ENCODE results near the gene PSMB5. TPM values are rescaled to one million over a fixed set of nuclear protein-coding genes. Genes with fewer than 3 reads are reported as not detected.
A peak's percentile ranks its signal among the peaks of the same experiment; 100 is the strongest.
"Not testable (repeated sequence)": the region's sequence is repeated elsewhere in the genome, so short reads cannot be mapped to it uniquely, and the experiment has no call there.

PSMB5 gene
- total and polyA plus RNA-seq, 4 experiments from 2014 or later, result 31.4 to 56.6 (median 43.3) TPM

GRCh38 chr14:23015618-23016017 is 19.1 kb downstream of the PSMB5 start:
- H3K4me3 Mint-ChIP-seq, result no peak overlapping the region
- POLR2A ChIA-PET (ENCODE audit: partially characterized antibody), result interaction anchor here (2.3 kb wide), 1 partner anchor 10 kb away, joined by 5 read pairs; no protein-coding TSS in a partner anchor
- peak overlapping the region in 1 of 7 donors; percentile 25 for H3K27ac Mint-ChIP-seq

GRCh38 chr14:23013749-23014054 is 21.0 kb downstream of the PSMB5 start:
- H3K27me3 Mint-ChIP-seq; intact Hi-C loops (cut with micrococcal nuclease); H3K27ac ChIP-seq (ENCODE audit: low read depth, low read length); H3K9me3 ChIP-seq (ENCODE audit: control insufficient read depth in 1 of 2, low read length in 2 of 2); H3K36me3 Mint-ChIP-seq; H3K27me3 ChIP-seq (ENCODE audit: insufficient read depth, low read length); DNase-seq; H3K9me3 Mint-ChIP-seq; H3K4me3 Mint-ChIP-seq; H3K36me3 ChIP-seq (ENCODE audit: insufficient read depth, low read length); H3K27ac Mint-ChIP-seq; H3K4me3 ChIP-seq (ENCODE audit: low read length in 2 of 2): not testable (repeated sequence)
- ChIA-PET CTCF (ENCODE audit: partially characterized antibody) (interaction anchor here (0.9 to 3.4 kb wide), 3 partner anchors 19 to 55 kb away, joined by 4 to 9 read pairs (median 7); partner anchors contain the start of gene CDH24), POLR2A (ENCODE audit: partially characterized antibody) (interaction anchor here (2.2 kb wide), 1 partner anchor 57 kb away, joined by 5 read pairs; the partner anchor contains the start of gene HAUS4)
- H3K4me1 ChIP-seq (ENCODE audit: insufficient read depth, low read length), result peaks cover 15% of the 10 kb centered on the region
- H3K4me1 Mint-ChIP-seq, result peaks cover 9 to 29% (median 19%) of the 10 kb centered on the region in 4 donors

More at GRCh38 chr14:23015618-23016017, 19.1 kb downstream of the PSMB5 start:
- no peaks in the 10 kb centered on the region for H3K36me3 Mint-ChIP-seq
- Histone ChIP-seq H3K4me1 (ENCODE audit: insufficient read depth, low read length) (no peaks in the 10 kb centered on the region), H3K27ac (ENCODE audit: low read depth, low read length) (no peak overlapping the region), H3K9me3 (ENCODE audit: control insufficient read depth in 1 of 2, low read length in 2 of 2) (no peaks in the 10 kb centered on the region), H3K27me3 (ENCODE audit: insufficient read depth, low read length) (no peaks in the 10 kb centered on the region), H3K36me3 (ENCODE audit: insufficient read depth, low read length) (no peaks in the 10 kb centered on the region), H3K4me3 (ENCODE audit: low read length in 2 of 2) (no peak overlapping the region)
- CTCF ChIA-PET (ENCODE audit: partially characterized antibody), result no interaction called here
- H3K27me3 Mint-ChIP-seq, result no peaks in the 10 kb centered on the region
- no peak for DNase-seq
- peaks cover 3 to 10% (median 4%) of the 10 kb centered on the region in 4 donors for H3K4me1 Mint-ChIP-seq
- intact Hi-C loops (cut with micrococcal nuclease), result no loop called here
- no peaks in the 10 kb centered on the region for H3K9me3 Mint-ChIP-seq

DNA sequence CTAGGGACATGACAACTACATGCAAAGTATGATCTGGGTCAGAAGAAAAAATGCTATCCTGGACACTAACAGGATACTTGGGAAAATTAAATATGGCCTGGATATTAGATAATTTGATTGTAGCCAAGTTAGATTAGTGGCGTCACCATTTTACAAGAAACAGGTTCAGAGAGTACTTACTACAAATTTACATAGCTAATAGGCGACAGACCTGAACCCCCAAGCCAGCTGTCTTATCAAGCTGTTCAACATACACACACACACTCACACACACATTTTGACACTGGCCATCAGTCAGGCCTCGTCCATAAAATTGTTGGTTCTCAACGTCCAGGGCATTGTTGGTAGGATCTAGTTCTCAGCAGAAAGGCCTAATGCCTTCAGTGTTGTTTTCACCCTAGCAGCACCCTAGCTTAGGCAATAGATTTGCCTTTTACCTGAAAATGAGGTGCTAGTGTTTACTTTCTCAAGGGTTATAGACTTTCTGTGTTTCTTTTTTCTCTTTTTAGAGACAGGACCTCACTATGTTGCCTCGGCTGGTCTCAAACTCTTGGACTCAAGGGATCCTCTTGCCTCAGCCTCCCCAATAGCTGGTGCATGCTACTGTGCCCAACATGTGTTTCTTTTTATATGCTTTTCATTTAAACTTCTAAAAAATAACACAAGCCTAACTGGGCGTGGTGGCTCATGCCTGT is 21.5 kb downstream of the PSMB5 start:
- H3K4me3 Mint-ChIP-seq, result peak overlapping the region in 2 of 8 donors; percentile 13 to 52
- H3K36me3 ChIP-seq (ENCODE audit: insufficient read depth, low read length), result no peaks in the 10 kb centered on the region
- intact Hi-C loops (cut with micrococcal nuclease), result no loop called here
- POLR2A ChIA-PET (ENCODE audit: partially characterized antibody), result interaction anchor here (2.2 kb wide), 1 partner anchor 57 kb away, joined by 5 read pairs; the partner anchor contains the start of gene HAUS4
- H3K4me1 Mint-ChIP-seq, result peaks cover 11 to 34% (median 22%) of the 10 kb centered on the region in 4 donors
- no peak overlapping the region for H3K27ac ChIP-seq (ENCODE audit: low read depth, low read length)
- no peaks in the 10 kb centered on the region for H3K27me3 ChIP-seq (ENCODE audit: insufficient read depth, low read length)
- H3K27me3 Mint-ChIP-seq, result no peaks in the 10 kb centered on the region
- H3K4me3 ChIP-seq (ENCODE audit: low read length in 2 of 2), result no peak overlapping the region
- H3K27ac Mint-ChIP-seq, result peak overlapping the region in 2 of 7 donors; percentile 35 to 72
- no peaks in the 10 kb centered on the region for H3K9me3 ChIP-seq (ENCODE audit: control insufficient read depth in 1 of 2, low read length in 2 of 2)
- peaks cover 19% of the 10 kb centered on the region for H3K4me1 ChIP-seq (ENCODE audit: insufficient read depth, low read length)
- DNase-seq, result no peak
- H3K36me3 Mint-ChIP-seq, result no peaks in the 10 kb centered on the region
- no peaks in the 10 kb centered on the region for H3K9me3 Mint-ChIP-seq
- CTCF ChIA-PET (ENCODE audit: partially characterized antibody), result interaction anchor here (0.9 to 3.4 kb wide), 7 partner anchors 18 to 55 kb away, joined by 3 to 18 read pairs (median 7); partner anchors contain the start of gene CDH24

DNA sequence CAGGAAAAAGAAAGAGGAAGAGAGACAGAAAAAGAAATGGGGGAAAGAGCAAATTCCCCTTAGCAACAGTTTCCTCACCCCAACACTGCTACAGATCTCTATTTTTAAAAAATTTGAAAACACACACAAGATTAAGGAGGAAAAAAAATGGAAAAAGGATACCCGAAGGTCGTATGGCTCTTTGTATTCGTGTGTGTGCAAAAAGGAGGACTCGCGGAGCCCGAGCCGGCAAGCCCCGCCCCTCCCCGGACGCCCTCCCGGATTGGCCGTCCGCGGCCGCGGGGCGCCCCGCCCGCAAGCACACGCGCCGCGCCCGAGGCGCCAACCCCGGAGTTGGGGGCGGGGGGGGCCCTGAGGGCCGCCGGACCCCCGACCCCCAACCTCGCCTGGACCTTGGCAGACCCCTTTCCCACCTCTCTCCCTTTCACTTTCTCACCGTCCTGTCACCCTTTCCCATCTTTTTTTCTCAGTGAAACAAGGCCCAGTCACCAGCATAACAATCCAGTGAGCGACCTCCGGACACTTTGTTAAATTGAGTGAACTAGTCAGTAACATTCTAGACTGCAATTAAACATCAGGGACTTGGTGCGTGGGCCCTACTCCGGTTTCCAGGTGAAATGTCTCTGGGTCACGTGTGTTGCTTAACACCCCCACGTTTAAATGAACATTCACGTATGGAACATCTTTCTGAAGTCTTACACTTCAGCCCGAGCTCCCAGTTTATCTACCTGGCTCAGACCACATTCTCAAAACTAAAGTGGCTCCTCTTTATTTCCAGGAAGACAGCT is 24.6 kb downstream of the PSMB5 start, which contains the start of gene C14orf93:
Gene C14orf93 (minus strand): TSS at position 205 of the 788 bp plus-strand sequence. CDS start 11,120 bp downstream, outside the sequence.
- peak within 1 kb of the TSS; percentile 60 to 80 for H3K4me3 ChIP-seq (ENCODE audit: low read length in 2 of 2)

GRCh38 chr14:23009483-23009938 is 25.2 kb downstream of the PSMB5 start:
- peaks cover 37% of the 10 kb centered on the region for H3K4me1 ChIP-seq (ENCODE audit: insufficient read depth, low read length)
- H3K4me1 Mint-ChIP-seq, result peaks cover 17 to 57% (median 34%) of the 10 kb centered on the region in 4 donors
- ChIA-PET CTCF (ENCODE audit: partially characterized antibody) (interaction anchor here (1.0 to 4.0 kb wide), 3 partner anchors 46 to 59 kb away, joined by 3 to 44 read pairs (median 30); partner anchors contain the start of gene CDH24), POLR2A (ENCODE audit: partially characterized antibody) (no interaction called here)
- H3K27me3 Mint-ChIP-seq, result no peaks in the 10 kb centered on the region
- H3K4me3 Mint-ChIP-seq, result peak overlapping the region; percentile 83 to 95 (median 92)
- no peaks in the 10 kb centered on the region for H3K9me3 ChIP-seq (ENCODE audit: control insufficient read depth in 1 of 2, low read length in 2 of 2)
- H3K36me3 ChIP-seq (ENCODE audit: insufficient read depth, low read length), result no peaks in the 10 kb centered on the region
- H3K9me3 Mint-ChIP-seq, result no peaks in the 10 kb centered on the region
- H3K36me3 Mint-ChIP-seq, result peaks cover 0 to 6% of the 10 kb centered on the region in 2 donors
- no peak for DNase-seq
- peak overlapping the region; percentile 85 to 96 (median 90) for H3K27ac Mint-ChIP-seq
- peak overlapping the region; percentile 69 for H3K27ac ChIP-seq (ENCODE audit: low read depth, low read length)
- H3K4me3 ChIP-seq (ENCODE audit: low read length in 2 of 2), result peak overlapping the region; percentile 60 to 80
- intact Hi-C loops (cut with micrococcal nuclease), result no loop called here
- no peaks in the 10 kb centered on the region for H3K27me3 ChIP-seq (ENCODE audit: insufficient read depth, low read length)

More for the DNA sequence above, 24.6 kb downstream of the PSMB5 start, which contains the start of gene C14orf93:
- Mint-ChIP-seq H3K4me3 (peak within 1 kb of the TSS; percentile 90 to 100 (median 96)), H3K27ac (peak within 1 kb of the TSS; percentile 90 to 99 (median 97)), H3K4me1 (peaks cover 17 to 53% (median 32%) of the 10 kb centered on the region in 4 donors), H3K27me3 (no peaks in the 10 kb centered on the region), H3K9me3 (no peaks in the 10 kb centered on the region), H3K36me3 (peaks cover 0 to 6% of the 10 kb centered on the region in 2 donors)
- DNase-seq, result peak; percentile 71 to 74 (median 74)
- peak within 1 kb of the TSS; percentile 69 for H3K27ac ChIP-seq (ENCODE audit: low read depth, low read length)
- CTCF ChIA-PET (ENCODE audit: partially characterized antibody), result interaction anchor here (0.7 to 3.4 kb wide), 6 partner anchors 15 to 146 kb away, joined by 3 to 18 read pairs (median 6); partner anchors contain the start of gene CDH24
- intact Hi-C loops (cut with micrococcal nuclease), result no loop called here
- POLR2A ChIA-PET (ENCODE audit: partially characterized antibody), result interaction anchor here (1.0 kb wide), 1 partner anchor 10 kb away, joined by 3 read pairs; no protein-coding TSS in a partner anchor
- H3K4me1 ChIP-seq (ENCODE audit: insufficient read depth, low read length), result peaks cover 37% of the 10 kb centered on the region
- H3K9me3 ChIP-seq (ENCODE audit: control insufficient read depth in 1 of 2, low read length in 2 of 2), result no peaks in the 10 kb centered on the region
- no peaks in the 10 kb centered on the region for H3K27me3 ChIP-seq (ENCODE audit: insufficient read depth, low read length)
- H3K36me3 ChIP-seq (ENCODE audit: insufficient read depth, low read length), result no peaks in the 10 kb centered on the region

- no peak for DNase-seq
- peaks cover 37% of the 10 kb centered on the region for H3K4me1 ChIP-seq (ENCODE audit: insufficient read depth, low read length)
- no peaks in the 10 kb centered on the region for H3K27me3 Mint-ChIP-seq
- H3K36me3 Mint-ChIP-seq, result peaks cover 0 to 6% of the 10 kb centered on the region in 2 donors
- H3K9me3 ChIP-seq (ENCODE audit: control insufficient read depth in 1 of 2, low read length in 2 of 2), result no peaks in the 10 kb centered on the region
- H3K27ac ChIP-seq (ENCODE audit: low read depth, low read length), result no peak overlapping the region
- H3K4me3 Mint-ChIP-seq, result peak overlapping the region in 7 of 8 donors; percentile 44 to 95 (median 70)
- H3K9me3 Mint-ChIP-seq, result no peaks in the 10 kb centered on the region
- ChIA-PET POLR2A (ENCODE audit: partially characterized antibody) (interaction anchor here (3.2 to 3.5 kb wide), 4 partner anchors 15 to 87 kb away, joined by 20 to 42 read pairs (median 36); partner anchors contain the start of genes ACIN1, C14orf119 and PSMB5), CTCF (ENCODE audit: partially characterized antibody) (interaction anchor here (1.0 to 4.0 kb wide), 5 partner anchors 13 to 60 kb away, joined by 3 to 47 read pairs (median 44); partner anchors contain the start of gene CDH24)
- peak overlapping the region in 6 of 7 donors; percentile 26 to 92 (median 83) for H3K27ac Mint-ChIP-seq
- H3K4me1 Mint-ChIP-seq, result peaks cover 17 to 57% (median 34%) of the 10 kb centered on the region in 4 donors
- H3K4me3 ChIP-seq (ENCODE audit: low read length in 2 of 2), result no peak overlapping the region
- H3K27me3 ChIP-seq (ENCODE audit: insufficient read depth, low read length), result no peaks in the 10 kb centered on the region
- H3K36me3 ChIP-seq (ENCODE audit: insufficient read depth, low read length), result no peaks in the 10 kb centered on the region
- intact Hi-C loops (cut with micrococcal nuclease), result no loop called here
These were observed 25.9 kb downstream of the PSMB5 start for GRCh38 chr14:23008831-23009230.

All from CD4-positive, alpha-beta memory T cell (primary cell).